ENCODE data around the gene JPT1.
"Not testable (repeated sequence)": the region's sequence is repeated elsewhere in the genome, so short reads cannot be mapped to it uniquely, and the experiment has no call there.

Gene JPT1

DNA sequence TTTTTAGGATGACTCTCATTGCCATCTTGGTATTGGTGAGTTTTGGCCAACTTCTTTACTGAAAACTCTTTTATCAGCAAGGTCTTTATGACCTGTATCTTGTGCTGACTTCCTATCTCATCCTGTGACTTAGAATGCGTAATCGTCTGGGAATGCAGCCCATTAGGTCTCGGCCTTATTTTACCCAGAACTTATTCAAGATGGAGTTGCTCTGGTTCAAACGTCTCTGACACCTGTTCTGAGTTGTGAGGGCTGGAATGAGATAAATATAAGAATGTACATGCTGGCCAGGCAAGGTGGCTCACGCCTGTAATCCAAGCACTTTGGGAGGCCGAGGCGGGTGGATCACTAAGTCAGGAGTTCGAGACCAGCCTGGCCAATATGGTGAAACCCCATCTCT lies 4.2 kb upstream of the JPT1 start:
- not testable (repeated sequence) for DNase-seq (ENCODE audit: low read depth in 2 of 2)

DNA sequence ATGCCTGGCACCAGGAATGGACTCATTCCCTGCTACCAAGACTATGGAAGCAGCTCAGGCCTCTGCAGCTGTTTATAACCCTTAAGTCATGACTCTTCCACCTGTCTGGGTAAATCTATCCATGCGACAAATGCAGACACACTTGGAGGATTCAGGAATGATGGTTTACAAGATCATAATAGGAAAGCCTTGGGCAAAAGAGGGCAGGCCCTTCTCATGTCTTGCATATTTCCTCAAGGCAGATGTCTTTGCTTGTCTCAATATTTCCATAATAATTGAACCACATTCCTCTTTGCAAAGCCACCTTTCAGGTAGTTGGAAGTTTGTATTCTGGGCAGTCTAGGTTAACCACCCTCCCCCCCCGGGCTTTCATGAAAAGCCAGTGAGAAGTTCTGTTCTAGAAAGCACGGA lies 884 bp upstream of the JPT1 start:
- no peak for DNase-seq (ENCODE audit: low read depth in 2 of 2)

DNA sequence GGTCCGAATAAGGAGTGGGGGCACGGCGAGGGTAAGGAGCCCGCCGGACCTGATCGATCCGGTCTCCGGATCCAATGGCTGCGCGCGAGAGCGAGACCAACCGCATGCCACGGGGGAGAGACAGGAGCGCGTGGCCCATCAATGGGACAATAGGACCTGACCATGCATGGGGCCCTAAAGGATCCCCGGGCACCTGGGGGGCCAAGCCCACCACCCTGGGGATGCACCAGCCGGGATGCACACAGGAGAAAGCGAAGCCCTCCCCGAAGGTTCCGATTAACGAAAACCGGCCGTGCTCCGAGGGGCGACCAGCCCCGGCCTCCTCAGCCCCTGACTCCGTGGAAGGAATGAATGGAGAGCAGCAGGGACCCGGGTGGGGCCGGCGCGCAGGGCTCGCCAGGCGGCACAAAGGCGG lies 525 bp downstream of the JPT1 start:
- DNase-seq (ENCODE audit: low read depth in 2 of 2): no peak

DNA sequence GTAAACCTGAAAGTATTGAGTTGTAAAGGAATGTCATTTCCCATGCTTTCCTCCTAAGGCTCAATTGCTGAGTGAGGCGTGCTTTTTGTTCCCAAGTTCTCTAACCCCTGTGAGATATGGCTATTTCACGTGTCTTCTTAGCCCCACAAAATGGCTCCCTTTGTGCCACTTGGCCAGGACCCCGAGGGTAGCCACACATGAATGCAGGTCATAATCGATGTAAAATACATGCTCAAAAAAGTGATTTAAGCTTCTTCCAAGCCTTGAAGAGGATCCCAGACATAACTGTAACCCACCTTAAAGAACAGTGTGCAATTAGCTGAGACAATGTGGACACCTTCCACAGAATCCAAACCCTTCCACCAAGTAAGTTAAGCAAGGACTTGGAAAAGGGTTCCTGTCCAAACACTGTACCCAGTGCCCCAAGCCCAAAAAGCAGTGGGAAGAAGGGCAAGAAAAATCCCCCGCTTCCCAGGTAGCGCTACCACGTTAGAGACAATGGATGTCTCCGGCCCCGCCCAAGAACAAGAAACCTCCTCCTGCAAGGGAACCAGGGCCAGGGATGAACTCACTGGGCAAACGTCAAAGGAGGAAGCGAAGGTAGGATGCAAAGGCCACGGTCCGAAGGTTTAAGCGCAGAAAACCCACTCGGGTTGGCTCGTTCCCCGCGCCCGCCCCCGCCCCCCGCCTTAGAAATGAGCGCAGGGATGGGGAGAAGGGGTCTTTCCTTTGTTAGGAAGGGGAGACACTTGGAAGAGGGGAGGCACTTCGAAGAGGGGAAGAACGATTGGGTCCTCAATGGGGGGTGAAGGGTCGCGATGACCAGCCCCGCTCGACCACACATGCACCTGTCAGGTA lies 1.2 kb downstream of the JPT1 start:
- DNase-seq (ENCODE audit: low read depth in 2 of 2): no peak

DNA sequence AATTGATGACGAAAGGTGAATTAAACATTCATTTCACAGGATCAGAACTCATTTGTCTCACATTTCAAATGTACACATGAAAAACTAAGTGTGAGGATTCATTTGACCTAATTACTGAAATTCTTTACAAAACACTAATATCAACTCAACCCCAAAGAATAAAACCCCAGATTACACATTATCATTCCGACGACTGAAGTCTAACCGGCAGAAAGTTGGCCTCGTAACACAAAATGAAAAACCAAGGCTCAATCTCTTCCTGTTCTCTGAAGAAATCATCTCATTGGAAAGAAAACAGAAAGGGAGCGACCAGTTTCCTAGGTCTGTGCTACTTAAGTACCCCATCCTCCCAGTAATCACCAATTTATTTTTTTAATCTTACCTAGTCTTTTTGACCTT lies 1.8 kb downstream of the JPT1 start:
- DNase-seq (ENCODE audit: low read depth in 2 of 2): no peak

DNA sequence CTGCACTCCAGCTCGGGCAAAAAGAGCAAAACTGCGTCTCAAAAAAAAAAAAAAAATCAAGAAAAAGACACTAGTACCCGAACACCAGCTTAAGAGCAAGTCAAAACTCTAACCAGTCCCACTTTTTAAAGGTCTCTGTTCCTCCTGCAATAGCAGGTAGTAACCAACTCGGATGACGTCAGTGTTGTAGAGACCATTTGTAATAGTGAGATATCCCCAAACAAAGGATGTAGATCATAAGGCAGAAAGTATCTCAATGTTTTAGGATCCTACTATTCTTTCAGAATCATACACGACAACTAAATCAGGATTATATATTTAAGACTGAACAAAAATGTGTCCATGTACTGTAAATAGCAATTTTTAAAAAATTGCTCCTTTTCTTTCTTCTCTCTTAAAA lies 2.4 kb downstream of the JPT1 start:
- DNase-seq (ENCODE audit: low read depth in 2 of 2): no peak

DNA sequence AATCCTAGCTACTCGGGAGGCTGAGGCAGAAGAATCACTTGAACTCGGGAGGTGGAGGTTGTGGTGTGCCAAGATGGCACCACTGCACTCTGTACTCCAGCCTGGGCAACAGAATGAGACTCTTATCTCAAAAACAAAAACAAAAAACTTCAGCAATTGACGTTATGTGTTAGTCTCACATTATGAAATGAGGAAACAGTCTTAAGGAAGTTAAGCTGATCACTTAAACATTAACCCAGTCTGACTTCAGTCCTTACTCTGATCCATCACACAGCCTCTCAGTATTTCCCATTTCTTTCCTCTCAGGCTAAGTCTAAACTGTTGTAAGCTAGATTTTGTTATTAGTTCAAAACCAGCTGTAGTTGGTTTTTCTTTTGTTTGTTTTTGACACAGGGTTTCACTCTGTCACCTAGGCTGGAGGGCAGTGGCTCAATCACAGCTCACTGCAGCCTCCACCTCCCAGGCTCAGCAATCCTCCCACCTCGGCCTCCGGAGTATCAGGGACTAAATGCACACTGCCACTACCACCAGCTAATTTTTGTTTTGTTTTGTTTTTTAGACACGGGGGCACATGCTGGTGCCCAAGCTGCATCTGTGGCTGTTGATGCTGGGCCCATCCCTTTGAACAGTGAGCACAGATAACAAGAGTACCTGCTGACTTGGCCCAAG lies 6.3 kb downstream of the JPT1 start:
- no peak for DNase-seq (ENCODE audit: low read depth in 2 of 2)

DNA sequence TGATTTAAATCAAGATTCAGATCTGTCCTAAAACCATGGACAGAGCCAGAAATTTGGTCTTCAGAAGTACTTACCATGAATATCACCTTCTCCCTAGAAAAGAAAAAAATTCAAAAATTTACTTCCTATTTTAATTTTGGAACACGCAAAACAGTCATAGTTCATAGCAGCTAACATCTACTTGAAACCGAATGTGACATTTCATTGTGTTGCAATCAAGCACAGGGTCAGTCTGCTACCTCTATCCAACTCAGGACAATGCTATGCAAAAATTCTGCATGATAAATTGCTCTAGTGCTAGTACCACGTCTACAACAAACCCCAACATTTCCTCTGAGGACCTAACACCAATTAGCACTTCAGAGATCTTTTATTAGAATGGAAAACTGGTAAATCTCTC lies 7.7 kb downstream of the JPT1 start:
- no peak for DNase-seq (ENCODE audit: low read depth in 2 of 2)

DNA sequence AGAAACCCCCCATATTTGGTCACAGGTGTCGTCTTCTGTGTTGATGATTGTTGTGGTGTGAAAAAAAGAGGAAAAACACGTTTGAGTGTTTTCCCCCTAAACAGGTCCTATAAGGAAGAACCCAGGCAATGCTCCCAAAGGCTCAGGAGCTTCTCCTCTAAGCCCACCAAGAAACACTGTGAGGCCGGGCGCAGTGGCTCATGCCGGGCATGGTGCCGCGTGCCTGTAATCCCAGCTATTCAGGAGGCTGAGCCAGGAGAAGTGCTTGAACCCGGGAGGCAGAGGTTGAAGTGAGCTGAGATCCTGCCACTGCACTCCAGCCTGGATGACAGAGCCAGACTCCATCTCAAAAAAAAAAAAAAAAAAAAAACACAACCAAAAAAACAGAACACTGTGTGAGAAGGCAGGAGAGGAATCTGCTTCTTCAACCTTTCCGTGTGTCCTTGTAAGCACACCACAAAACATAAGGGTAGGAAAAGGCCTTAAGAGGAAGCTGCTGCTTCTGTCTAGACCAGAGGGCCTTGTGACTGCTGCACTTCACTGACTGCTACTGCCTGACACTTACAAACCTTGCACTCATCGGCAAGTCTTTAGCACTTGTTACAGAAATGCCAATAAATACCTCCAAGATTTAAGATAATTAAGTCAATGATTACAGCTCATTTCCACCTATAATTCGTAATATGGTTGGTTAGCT lies 9.3 kb downstream of the JPT1 start:
- no peak for DNase-seq (ENCODE audit: low read depth in 2 of 2)

DNA sequence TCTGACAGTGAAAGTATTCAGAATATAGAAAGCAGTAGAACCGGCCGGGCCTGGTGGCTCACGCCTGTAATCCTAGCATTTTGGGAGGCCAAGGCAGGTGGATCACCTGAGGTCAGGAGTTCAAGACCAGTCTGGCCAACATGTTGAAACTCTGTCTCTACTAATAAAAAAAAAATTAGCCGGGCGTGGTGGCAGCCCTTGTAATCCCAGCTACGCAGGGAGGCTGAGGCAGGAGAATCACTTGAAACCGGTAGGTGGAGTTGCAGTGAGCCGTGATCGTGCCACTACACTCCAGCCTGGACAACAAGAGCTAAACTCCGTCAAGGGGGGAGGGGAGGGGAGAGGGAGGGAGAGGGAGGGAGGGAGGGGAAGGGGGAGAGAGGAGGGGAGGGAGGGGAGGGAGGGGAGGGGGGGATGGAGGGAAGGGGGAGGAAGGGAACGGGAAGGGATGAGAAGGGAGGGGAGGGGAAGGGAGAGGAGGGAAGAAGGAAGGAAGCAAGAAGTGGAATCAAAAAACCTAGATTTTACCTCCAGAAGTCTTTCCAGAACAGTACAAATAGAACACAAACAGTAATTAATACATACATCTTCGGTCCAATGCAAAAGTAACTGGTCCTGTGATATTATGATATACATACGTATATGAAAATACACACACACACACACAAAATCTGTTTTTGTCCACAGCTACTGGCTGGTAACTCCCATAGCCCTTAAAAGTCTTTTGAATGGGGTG lies 11.9 kb downstream of the JPT1 start:
- DNase-seq (ENCODE audit: low read depth in 2 of 2): no peak

DNA sequence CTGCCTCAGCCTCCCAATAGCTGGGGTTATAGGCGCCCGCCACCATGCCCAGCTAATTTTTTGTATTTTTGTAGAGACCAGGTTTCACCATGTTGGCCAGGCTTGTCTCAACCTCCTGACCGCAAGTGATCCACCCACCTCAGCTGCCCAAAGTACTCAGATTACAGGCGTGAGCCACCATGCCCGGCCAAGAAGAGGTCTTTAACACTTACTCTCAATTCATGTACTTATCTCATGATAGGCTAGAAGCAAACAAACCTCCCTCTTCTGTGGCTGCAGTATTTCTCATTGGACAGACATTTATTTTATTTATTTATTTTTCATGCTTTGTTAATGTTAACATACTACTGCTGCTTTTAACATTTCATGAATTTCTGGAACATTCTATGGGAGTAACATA lies 15.8 kb downstream of the JPT1 start:
- no peak for DNase-seq (ENCODE audit: low read depth in 2 of 2)

DNA sequence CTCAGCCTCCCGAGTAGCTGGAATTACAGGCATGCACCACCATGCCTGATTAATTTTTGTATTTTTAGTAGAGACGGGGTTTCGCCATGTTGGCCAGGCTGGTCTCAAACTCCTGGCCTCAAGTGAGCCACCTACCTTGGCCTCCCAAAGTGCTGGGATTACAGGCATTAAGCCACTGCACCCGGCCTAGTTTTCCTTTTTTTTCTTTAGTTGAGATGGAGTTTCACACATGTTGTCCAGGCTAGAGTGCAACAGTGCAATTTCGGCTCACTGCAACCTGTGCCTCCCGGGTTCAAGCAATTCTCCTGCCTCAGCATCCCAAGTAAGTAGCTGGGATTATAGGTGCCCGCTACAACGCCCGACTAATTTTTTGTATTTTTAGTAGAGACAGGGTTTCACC lies 16.6 kb downstream of the JPT1 start:
- not testable (repeated sequence) for DNase-seq (ENCODE audit: low read depth in 2 of 2)

DNA sequence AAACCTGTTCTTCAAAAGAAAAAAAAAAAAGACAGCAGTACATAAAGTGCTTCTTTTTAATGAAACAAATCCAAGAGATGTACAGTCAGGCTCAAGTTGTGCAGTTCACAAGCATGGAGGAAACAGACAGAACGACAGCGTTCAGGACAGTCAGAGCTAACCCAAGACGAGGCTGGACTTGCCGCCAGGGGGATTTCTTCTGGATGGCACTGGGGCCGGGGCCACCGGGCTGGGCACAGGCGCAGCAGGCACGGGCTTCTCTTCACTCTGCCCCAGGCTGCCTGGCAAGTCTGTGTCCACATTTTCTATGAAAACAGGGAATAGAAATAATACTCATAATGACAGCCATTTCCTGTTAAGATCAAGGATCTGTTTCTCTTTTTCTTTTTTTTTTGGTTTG lies 18.4 kb downstream of the JPT1 start:
- no peak for DNase-seq (ENCODE audit: low read depth in 2 of 2)

DNA sequence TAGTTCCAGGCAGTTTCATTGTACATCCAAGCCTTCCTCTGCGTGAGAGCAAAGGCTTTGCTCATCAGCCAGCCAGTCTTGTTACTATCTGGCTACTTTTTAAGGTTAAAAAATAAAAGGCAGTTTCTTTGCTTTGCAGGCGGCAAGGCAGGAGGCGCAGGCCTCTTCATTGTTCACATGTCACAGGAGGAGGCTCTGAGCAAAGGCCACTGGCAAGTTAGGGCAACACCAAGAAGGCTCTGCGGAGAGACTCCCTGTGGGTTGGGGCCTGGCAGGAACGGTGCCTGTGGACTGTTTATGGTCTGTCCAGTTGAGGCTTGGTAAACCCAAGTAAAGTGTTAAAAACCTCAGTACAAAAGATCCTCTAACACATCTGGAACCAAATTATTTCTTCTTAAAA lies 18.9 kb downstream of the JPT1 start:
- DNase-seq (ENCODE audit: low read depth in 2 of 2): no peak

DNA sequence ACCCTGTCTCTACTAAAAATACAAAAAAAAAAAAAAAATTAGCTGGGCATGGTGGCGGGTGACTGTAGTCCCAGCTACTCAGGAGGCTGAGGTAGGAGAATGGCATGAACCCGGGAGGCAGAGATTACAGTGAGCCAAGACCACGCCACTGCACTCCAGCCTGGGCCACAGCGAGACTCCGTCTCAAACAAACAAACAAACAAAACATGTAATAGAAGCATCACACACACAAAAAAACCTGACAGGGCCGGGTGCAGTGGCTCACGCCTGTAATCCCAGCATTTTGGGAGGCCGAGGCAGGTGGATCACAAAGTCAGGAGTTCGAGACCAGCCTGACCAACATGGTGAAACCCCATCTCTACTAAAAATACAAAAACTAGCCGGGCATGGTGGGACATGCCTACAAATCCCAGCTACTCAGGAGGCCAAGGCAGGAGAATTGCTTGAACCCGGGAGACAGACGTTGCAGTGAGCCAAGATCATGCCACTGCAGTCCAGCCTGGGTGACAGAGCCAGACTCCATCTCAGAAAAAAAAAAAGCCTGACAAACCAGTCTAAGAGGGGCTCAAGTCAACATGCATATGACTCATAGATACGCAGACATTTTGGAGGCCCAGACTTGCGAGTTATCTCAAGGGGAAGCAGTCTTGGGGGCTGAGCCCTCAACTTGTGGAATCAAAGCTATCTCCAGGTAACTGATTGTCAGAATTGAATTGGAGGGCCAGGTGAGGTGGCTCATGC lies 20.5 kb downstream of the JPT1 start:
- not testable (repeated sequence) for DNase-seq (ENCODE audit: low read depth in 2 of 2)

DNA sequence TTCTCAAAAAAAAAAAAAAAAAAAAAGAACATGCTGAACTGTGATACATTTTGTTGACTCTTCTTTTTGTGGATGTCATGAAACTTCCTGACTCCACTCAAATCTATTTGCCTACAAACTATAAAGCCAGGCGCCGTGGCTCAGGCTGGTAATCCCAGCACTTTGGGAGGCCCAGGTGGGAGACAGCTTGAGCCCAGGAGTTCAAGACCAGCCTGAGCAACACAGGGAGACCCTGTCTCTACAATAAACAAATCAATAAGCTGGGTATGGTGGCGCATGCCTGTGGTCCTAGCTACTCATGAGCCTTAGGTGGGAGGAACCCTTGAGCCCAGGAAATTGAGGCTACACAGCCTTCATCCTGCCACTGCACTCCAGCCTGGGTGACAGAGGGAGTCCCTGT lies 21.3 kb downstream of the JPT1 start:
- no peak for DNase-seq (ENCODE audit: low read depth in 2 of 2)

DNA sequence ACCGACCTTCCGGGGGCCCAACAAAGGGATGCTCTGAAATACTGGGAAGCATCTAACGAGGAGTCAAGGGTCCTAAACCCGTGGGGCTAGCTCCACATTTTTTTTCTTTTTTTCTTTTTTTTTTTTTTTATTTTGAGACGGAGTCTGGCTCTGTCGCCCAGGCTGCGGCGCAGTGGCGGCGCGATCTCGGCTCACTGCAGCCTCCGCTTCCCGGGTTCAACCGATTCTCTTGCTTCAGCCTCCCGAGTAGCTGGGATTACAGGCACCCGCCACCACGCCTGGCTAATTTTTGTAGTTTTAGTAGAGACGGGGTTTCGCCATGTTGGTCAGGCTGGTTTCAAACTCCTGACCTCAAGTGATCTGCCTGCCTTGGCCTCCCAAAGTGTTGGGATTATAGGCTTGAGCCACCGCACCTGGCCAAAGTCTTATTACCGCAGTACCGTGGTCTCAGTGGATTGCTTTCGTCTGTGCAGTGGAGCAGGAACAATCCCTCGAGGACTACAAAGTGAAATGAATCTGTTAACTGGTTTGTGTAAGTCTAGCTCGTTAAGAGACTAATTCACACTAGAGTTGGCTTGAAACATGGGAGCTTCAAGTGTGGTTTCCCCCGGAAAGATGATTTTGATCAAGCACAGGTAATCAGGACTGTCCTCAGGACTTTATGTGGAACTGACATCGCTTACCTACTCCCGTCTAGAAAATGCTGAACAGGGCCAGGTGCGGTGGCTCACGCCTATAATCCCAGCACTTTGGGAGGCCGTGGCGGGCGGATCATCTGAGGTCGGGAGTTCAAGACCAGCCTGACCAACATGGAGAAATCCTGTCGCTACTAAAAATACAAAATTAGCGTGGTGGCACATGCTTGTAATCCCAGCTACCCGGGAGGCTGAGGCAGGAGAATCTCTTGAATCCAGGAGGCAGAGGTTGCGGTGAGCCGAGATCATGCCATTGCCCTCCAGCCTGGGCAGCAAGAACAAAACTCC lies 22.0 kb downstream of the JPT1 start:
- DNase-seq (ENCODE audit: low read depth in 2 of 2): not testable (repeated sequence)

DNA sequence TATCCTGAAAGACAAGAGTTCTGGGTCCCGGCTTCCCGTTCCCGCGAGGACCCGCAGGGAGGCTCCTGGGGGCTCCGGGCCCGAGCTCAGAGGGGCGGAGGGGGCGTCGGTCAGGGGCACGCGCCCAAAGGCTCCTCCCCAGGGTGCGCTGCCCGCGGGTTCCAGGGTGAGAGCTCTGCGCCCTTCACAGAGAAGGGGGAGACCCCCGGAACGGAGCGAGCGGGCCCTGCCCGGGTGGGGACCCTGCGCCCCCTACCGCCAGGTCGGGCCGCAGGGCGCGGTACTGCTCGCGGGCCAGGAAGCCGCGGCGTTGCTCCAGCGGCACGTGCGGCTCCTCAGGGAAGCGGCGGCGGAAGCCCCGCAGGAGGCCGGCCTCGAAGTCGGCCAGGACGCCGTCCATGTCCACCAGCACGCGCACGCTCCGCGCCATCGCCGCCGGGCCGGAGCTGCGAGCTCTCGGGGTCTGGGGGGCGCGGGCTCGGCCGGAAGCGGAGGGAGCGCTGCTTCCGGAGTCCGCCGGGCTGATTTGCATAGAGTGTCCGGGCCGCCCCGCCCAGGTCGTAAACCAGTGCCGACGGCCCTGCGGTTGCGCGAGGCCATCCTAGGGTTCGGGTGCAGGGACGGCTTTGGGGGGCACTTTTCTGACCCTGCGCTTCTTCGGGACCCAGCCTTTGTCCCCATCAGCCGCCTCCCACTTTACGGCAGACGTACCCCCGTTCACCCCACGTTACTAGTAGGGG lies 22.9 kb downstream of the JPT1 start, which contains the start of gene NT5C:
NT5C (minus strand) TSS at position 465 of the 740 bp plus-strand sequence; CDS start at position 430, 35 bp downstream.
- peak; percentile 38 to 41 for DNase-seq (ENCODE audit: low read depth in 2 of 2)

DNA sequence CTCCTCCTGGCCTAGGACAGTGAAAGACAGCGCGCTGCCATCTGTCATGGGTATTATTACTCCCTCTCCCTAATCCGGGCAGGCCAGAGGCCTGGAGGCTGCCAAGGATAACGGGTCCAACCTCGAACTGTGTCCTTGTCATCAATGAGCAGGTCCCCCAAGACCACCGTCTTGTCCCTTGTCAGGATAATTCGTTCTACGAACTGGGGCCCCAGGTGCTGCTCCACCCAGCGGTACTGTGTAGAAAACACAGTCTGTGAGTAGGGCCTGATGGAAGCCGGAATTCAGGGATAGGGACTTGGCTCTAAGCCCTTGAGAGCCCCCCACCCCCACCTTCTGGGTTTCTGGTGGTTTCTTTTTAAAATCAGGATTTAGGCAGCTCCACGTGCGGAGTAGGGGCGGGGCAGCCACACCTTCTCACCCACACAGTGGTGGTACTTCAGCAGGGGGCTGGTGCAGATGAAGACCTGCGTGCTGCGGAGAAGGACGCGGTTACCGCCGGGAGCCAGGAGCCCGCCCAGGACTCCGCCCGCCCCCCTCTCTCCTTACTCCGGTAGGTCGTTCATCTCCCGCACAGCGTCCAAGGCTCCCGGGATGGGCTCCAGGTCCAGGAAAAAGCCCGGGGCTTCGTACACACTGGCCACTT lies 23.6 kb downstream of the JPT1 start:
- no peak for DNase-seq (ENCODE audit: low read depth in 2 of 2)
